ENCODE data around the gene ARPIN. TPM values are rescaled to one million over a fixed set of nuclear protein-coding genes. Genes with fewer than 3 reads are reported as not detected.
"Not testable (repeated sequence)": the region's sequence is repeated elsewhere in the genome, so short reads cannot be mapped to it uniquely, and the experiment has no call there.

Gene ARPIN
- 7.3 and 8.9 TPM in 2 replicates for total RNA-seq (2014; rRNA removed; shearing (Covaris generic))

DNA sequence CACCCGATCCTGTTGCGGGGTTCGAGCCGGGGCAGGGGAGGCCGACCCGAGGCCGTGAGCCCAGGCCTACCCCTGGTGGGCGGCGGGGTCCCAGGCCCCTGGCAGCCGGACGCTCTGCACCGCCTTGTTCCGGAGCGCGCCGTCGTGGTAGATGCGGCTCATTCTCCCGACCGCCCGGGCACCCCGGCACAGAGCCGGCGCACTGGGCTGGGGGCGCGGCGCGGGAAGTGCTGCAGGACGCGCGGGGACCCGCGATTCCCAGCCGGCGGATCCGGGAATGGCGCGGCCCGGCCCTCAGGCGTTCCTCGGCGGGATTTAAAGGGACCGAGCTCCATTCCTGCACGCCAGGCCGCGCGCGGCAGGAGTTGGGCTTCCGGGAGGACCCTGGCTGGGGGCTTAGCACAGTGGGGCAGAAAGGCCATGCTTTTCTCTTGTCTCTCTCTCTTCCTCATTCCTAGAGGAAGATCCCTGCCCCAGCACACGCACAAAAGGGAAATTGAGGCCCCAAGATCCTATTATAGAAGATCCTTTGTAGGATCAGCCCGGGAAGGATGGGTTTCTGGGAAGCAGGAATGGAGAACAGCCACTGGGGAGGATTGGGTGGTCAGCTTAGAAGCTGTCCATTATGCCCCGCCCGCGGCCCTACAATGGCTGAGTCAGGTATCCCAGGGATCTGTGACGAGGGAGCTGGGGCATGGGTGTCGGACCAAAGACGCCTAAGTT, at the start of gene ARPIN:
Gene ARPIN (minus strand): TSS at position 279 of the 723 bp plus-strand sequence. CDS start 117 bp downstream, at position 162.
- DNase-seq (ENCODE audit: low spot score): no peak

DNA sequence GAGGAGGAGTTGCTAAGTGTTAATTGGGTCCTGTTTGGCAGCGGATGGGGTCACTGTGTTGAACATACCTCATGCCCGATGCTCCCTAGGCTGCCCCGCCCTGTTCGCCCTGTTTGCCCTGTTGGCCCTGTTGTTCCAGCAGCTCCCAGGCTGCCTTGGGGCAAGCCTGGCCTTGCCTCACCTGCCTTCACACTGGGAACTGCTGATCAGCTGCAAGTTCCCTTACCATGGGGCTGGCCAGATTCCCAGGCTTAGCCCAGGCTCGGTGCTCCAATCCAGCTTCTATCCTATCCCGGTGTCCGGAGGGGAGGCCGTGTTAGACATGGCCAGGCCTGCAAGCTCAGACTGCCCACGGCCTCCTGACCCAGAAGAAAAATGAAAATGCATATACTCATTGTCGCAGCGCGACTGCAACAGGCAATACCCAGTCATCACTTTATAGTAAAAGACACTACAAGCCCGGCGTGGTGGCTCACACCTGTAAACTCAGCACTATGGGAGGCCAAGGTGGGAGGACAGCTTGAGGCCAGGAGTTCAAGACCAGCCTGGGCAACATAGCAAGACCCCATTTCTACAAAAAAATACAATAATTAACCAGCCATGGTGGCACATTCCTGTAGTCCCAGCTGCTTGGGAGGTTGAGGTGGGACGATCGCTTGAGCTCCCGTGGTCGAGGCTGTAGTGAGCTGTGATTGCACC, 45.5 kb upstream of the ARPIN start:
- DNase-seq (ENCODE audit: low spot score): no peak

DNA sequence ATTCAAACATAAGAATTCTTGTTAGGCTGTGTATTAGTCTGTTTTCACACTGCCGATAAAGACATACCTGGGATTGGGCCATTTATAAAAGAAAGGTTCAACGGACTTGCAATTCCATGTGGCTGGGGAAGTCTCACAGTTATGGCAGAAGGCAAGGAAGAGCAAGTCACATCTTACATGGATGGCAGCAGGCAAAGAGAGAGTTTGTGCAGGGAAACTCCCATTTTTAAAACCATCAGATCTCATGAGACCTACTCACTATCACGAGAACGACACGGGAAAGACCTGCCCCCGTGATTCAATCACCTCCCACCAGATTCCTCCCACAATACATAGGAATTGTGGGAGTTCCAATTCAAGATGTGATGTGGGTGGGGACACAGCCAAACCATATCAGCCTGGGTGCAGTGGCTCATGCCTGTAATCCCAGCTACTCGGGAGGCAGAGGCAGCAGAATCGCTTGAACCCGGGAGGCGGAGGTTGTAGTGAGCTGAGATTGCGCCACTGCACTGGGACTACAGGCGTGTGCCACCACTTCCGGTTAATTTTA, 42.8 kb upstream of the ARPIN start:
- DNase-seq (ENCODE audit: low spot score): not testable (repeated sequence)

DNA sequence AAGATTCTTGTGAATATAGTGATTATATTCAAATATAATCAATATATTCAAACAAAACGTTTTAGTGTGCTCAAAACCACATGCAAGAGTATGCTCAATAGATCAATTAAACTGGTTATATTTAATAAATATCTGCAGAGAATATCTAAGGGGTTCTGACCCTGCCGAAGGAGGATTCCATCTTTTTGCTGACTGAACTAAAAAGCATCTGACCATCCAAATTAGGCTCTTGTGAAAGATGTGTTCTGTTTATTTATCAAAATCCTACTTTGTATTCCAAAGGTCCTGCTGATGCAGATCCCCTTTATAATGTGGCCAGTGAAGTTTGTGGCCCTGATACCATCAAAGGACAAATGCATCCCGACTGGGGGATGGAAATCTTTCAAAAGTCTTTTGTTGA, 41.8 kb upstream of the ARPIN start:
- no peak for DNase-seq (ENCODE audit: low spot score)

DNA sequence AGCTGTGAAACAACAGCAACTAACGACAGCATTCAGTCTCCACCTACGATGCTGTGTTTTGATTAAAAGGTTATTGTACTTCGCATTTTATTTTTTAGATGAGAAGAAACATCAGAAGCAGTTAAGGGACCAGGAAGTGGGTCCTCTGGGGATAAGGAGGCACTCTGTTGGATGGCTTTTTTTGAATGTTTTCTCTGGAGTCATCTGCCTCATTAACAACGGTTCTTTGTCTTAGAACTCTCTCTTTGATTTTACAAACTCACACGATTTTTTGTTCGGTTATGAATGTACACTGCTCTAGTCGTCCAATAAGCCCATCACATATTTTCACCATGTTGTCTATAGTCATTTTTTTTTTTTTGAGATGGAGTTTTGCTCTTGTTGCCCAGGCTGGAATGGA, 36.0 kb upstream of the ARPIN start:
- no peak for DNase-seq (ENCODE audit: low spot score)

DNA sequence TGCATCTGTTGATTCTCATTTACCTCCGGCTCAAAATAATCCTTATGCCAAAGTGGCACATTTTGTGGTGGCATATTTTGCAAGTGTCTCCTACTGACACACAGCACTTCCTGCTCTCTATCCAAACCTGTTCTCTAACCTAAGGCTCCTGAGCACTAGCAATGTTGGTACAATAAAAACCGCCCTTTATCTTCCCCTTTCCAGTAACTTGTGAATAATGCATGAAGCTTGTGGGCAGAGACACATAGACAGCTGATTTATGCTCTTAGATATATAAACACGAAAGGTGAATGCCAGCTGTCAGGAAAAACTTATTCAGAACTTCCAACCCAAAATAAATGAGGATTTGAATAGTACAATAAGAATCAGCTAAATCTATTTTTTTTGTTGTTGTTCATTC, 34.6 kb upstream of the ARPIN start:
- no peak for DNase-seq (ENCODE audit: low spot score)

DNA sequence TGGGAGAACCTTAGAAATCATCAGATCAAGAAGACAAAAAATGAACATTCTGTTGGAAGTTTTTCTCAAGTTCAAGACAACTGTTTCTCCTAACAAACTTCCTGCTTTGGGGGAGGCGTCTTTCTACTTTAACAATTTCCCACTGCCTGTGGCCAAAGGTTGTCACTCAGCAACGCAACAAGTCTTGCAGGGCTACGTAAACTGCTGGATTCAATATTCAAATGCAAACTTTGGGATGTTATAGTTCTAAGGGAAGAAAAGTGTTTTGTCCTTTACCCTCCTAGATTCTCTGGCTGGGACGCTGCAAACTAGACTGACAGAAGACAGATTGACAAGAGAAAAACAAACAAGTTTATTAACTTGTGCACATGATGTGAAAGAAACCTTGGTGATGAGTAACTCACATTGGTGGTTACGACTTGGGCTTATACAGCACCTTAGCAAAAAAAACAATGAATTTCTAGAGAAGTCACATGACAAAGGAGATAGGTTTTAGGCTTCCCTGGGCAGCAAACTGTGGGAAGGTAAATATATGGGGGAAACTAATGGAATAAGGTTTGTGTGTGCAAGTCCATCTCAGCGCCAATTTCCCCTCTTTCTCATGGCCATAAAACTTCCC, 34.0 kb upstream of the ARPIN start:
- no peak for DNase-seq (ENCODE audit: low spot score)

DNA sequence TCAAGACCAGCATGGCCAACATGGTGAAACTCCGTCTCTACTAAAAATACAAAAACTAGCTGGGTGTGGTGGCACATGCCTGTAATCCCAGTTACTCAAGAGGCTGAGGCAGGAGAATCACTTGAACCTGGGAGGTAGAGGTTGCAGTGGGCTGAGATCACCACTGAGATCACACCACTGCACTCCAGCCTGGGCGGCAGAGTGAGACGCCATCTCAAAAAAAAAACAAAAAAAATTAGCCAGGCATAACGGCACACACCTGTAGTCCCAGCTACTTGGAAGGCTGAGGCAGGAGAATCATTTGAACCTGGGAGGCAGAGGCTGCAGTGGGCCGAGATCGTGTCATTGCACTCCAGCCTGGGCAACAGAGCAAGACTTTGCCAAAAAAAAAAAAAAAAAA, 31.0 kb upstream of the ARPIN start:
- DNase-seq (ENCODE audit: low spot score): not testable (repeated sequence)

DNA sequence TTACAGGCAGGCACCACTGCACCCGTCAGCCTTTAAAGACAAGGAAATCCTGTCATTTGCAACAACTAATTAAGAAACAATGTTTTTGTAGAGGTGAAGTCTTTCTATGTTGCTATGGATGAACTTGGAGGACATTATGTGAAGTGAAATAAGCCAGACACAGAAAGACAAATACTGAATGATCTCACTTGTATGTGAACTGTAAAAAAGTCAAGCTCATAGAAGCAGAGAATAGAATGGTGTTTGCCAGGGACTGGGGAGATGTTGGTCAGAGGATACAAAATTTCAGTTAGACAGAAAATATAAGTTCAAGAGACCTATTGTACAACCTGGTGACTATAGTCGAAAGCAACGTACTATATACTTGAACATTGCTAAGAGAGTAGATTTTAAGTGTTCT, 27.2 kb upstream of the ARPIN start:
- DNase-seq (ENCODE audit: low spot score): no peak

DNA sequence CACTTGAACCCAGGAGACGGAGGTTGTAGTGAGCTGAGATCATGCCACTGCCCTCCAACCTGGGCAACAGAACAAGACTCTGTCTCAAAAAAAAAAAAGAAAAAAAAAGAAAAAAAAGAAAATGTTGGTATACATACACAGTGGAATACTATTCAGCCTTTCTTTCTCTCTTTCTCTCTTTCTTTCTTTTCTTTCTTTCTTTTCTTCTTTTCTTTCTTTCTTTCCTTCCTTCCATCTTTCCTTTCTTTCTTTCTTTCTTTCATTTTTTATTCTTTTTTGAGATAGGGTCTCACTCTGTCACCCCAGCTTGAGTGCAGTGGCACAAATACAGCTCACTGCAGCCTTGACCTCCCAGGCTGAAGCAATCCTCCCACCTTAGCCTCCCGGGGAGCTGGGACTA, 26.6 kb upstream of the ARPIN start:
- not testable (repeated sequence) for DNase-seq (ENCODE audit: low spot score)

DNA sequence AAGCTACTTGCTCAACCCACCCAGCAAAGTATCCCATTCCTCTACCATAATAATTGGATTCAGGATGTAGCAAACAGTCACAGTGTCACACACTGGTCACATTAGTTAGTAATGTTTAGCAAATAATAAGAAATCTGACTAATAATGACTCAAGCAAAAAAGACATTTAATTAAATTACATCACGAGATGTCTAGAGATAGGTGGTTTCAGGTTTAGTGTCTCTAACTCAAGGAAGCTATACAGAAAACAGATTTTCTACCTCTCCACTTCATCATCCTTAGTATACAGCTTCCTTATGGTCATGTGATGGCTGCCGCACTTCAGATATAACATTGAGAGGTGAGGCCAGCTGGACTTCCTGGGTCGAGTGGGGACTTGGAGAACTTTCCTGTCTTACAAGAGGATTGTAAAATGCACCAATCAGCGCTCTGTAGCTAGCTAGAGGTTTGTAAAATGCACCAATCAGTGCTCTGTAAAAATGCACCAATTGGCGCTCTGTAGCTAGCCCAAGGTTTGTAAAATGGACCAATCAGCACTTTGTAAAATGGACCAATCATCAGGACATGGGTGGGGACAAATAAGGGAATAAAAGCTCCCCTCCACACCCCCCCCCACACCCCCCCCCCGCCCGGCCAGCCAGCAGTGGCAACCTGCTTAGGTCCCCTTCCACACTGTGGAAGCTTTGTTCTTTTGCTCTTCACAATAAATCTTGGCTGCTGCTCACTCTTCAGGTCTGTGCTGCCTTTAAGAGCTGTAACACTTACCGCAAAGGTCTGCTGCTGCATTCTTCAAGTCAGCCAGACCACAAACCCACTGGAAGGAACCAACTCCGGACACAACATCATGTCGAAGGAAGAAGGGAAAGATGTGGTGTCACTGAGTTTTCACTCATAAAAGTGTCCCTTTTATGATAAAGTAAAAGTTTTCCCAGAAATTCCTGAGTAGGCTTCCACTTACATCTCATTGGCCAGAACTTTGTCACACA, 24.9 kb upstream of the ARPIN start:
- no peak for DNase-seq (ENCODE audit: low spot score)

DNA sequence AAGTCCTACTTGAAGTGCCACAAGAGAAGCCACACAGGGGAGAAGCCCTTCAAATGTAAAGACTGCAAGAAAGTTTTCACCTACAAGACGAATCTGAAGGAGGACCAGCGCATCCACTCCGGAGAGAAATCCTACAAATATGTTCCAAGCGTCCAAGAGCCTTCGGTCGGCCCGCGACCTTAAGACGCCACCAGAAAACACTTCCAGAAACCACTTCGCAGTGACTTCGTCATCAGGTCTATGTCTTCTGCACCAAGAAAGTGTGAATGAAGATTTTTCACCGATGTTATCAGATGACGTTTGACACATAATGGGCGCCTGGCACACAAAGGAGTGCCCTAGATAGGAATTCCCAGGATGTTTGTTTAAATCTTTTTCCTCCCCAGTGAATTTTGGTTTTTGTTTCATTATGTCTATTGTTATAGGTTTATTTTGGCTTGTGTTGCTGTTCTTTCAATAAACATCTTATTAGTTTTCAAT, 24.1 kb upstream of the ARPIN start:
- no peak for DNase-seq (ENCODE audit: low spot score)

DNA sequence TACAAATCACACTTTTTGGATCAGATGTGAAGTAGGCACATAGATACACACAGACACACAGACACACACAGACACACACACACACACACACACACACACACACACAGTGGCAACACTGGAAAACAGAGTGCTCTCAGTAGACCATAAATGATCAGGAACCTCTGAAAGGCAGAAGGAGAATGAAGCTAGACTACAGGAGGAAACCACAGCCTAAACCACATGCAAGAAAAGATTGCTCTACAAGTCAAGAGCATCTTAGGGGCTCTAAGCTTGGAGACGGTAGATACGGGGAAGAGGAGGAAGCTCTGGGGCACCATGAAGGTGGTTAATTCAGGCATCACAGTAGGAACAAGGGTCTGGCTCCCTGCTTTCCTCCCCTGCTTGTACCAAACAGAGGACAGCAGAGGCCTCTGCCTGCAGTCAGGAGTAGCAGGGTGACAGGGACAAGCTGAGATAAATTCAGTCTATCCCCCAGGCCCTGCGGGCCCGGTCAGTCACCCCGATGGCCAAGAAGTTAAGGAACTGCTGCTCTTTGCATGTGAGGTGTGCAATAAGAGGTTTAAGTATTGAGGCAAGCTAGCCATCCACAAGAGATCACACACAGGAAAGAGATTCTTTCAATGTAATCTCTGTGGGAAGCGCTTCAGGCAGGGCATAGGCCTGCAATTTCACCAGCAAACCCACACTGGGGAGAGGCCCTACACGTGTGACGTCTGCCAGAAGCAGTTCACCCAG, 23.5 kb upstream of the ARPIN start:
- DNase-seq (ENCODE audit: low spot score): no peak

DNA sequence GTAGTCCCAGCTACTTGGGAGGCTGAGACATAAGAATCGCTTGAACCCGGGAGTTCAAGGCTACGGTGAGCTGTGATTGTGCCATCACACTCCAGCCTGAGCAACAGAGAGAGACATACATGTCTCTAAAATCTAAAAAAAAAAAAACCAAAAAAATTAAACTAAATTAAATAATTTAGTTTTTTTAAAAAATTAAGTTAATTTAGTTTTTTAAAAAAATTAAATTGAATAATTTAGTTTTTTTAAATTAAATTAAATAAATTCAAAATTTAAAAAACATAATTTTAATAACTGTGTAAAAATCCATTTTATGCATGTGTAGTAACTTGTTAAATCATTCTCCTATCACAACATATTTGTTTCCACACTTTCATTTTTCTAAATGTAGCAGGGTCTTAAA, 20.1 kb upstream of the ARPIN start:
- DNase-seq (ENCODE audit: low spot score): no peak

DNA sequence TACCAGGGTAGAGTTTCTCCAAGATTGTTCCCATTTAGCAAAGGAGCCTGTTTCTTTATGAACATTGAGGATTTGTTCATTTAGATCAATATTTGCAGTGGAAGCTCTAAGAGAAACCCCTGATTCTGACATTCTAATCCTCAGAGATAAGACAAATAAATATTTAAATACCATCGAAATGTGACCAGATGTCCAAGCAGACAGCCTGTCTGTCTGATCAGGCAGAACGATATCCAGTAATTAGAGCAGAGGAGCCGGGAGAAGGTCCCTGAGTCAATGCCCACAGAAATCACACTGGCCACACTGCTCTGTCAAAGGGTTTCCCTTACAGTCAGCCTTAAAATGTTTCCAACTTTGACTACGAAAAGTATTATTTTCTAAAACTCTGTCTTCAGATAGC, 15.7 kb upstream of the ARPIN start:
- DNase-seq (ENCODE audit: low spot score): no peak

DNA sequence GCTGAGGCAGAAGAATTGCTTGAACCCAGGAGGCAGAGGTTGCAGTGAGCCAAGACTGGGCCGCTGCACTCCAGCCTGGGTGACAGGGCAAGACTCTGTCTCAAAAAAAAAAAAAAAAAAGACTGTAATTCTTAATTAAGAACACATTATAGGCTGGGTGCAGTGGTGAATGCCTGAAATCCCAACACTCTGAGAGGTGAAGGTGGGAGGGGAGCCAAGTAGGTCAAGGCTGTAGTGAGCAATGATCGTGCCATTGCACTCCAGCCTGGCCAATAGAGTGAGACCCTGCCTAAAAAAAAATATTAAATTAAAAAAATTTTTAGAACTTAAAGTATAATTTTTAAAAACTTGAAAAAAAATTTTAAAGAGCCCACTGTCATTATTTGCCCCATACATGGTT, 13.4 kb upstream of the ARPIN start:
- DNase-seq (ENCODE audit: low spot score): no peak

DNA sequence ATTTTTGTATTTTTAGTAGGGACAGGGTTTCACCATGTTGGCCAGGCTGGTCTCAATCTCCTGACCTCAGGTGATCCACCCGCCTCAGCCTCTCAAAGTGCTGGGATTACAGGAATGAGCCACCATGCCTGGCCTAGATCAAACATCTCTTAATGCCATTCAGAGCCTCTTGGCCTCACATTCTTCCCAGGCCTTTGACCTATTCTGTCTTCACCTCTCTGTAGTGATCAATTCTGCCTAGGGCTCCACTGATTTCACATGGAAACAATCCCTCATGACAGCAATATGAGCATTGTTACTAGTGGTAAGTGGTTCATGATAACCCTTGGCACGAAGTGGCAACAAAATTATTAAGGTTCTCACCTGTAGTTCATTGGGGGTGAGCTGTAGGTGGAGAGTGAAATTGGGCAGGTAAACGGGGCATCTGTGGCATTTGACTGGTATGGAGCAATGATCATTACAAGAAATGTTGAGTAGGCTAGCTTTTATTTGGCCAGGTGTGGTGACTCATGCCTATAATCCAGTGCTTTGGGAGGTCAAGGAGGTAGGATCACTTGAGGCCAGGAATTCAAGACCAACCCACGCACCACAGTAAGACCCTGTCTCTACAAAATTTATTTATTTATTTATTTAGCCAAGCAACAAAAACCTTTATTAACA, 4.8 kb upstream of the ARPIN start:
- no peak for DNase-seq (ENCODE audit: low spot score)

DNA sequence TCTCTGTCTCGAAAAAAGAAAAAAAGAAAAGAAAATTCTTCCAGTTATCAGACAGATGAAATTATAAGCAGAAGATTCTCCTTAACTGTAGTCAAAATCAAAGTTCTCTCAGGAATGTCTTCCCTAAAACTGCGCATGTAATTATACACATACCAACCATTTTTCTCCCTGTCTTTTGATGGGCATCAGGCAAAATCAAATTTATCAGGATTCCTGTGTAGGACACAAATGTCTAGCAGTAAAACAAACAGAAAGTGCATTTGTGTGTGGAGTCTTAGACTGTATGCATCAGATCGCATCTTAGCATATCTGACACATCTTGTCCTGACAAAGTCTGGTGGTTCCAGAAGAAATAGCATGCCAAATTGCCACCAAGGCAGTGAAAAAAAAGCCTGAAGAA, 3.9 kb upstream of the ARPIN start:
- DNase-seq (ENCODE audit: low spot score): no peak

DNA sequence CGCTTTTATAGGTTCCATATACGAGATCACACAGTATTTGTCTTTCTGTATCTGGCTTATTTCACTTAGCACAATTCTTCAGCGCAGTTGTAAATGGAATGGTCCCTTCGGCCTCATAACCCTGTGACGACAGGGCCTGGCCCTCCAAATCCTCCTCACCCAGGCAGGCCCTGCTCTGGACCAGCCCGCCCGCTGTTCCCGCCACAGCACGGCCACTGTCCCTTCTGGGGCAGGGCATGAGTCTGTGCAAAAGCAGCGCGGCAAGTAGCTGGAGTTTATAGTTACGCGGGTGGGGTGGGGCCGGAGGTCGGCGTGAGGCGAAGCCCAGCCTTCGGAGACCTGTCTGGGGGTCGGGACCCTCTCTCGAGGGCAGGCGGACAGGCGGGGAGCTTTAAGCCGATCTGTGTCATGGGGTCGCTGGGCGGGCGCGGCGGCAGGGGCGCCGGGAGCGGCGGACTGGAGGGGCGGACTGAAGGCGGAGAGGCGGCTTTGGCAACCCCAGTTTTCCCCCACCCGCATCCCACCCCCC, 543 bp downstream of the ARPIN start:
- DNase-seq (ENCODE audit: low spot score): no peak
